Measurements from ENCODE around the gene GAB1. TPM values are rescaled to one million over a fixed set of nuclear protein-coding genes. Genes with fewer than 3 reads are reported as not detected.

GAB1 gene
- total and polyA plus RNA-seq, 2 of the 8 experiments (the other 6 are each of a cell fraction or from before 2014, with no cell fraction given) = 6.8 to 21.3 TPM

- Histone ChIP-seq H2AK5ac (ENCODE audit: low read depth, low read length) (no peak overlapping the region), H3K36me3 (ENCODE audit: control insufficient read depth in 2 of 4, insufficient read depth in 4 of 4, low read length in 3 of 4) (no peaks in the 10 kb centered on the region), H2AFZ (ENCODE audit: low read length) (no peak overlapping the region), H3K4ac (replicated peaks; ENCODE audit: insufficient read length, low read depth, low read length) (no peak overlapping the region), H3K23ac (ENCODE audit: insufficient read length) (no peak overlapping the region), H3K14ac (ENCODE audit: insufficient read length) (no peak overlapping the region), H4K8ac (ENCODE audit: extremely low read depth, insufficient read depth, low read length) (no peak overlapping the region), H4K20me1 (replicated peaks in 1 of 2; ENCODE audit: control insufficient read depth in 1 of 2, insufficient read depth in 2 of 2, low read length in 2 of 2) (no peaks in the 10 kb centered on the region), H2BK15ac (ENCODE audit: low read length) (no peak overlapping the region), H3K4me3 (ENCODE audit: extremely low read depth in 1 of 4, insufficient read depth in 2 of 4, low read depth in 3 of 4, low read length in 4 of 4) (no peak overlapping the region), H3K56ac (replicated peaks; ENCODE audit: insufficient read length, low read depth, low read length) (no peak overlapping the region), H2BK20ac (ENCODE audit: low read length) (no peak overlapping the region), H3K27ac (ENCODE audit: low read depth, low read length) (no peak overlapping the region), H3K79me1 (ENCODE audit: low read depth, low read length) (0 out of 2 replicates have a peak, but pooled peaks cover 4% of the 10 kb centered on the region), H3K27me3 (replicated peaks in 1 of 4; ENCODE audit: control insufficient read depth in 3 of 4, extremely low read depth in 1 of 4, insufficient read depth in 3 of 4, low read length in 3 of 4) (no peaks in the 10 kb centered on the region), H3K79me2 (ENCODE audit: control insufficient read depth in 1 of 2, insufficient read depth in 2 of 2, low read length in 2 of 2) (peaks cover 0 to 46% of the 10 kb centered on the region in 2 experiments; a peak in 2 of 4 replicates), H2BK5ac (ENCODE audit: low read depth, low read length) (no peak overlapping the region), H4K91ac (replicated peaks; ENCODE audit: insufficient read length, low read length) (no peak overlapping the region), H3K18ac (ENCODE audit: extremely low read depth, low read length) (no peak overlapping the region), H3K4me2 (ENCODE audit: insufficient read depth in 1 of 2, low read depth in 2 of 2, low read length in 2 of 2) (no peak overlapping the region), H3K9ac (replicated peaks in 1 of 4; ENCODE audit: extremely low read depth in 1 of 4, low read depth in 3 of 4, low read length in 3 of 4) (no peak overlapping the region), H2BK12ac (ENCODE audit: low read depth, low read length) (no peak overlapping the region), H4K5ac (ENCODE audit: insufficient read length, low read depth, low read length) (no peak overlapping the region), H3K23me2 (ENCODE audit: low read depth, low read length) (no peaks in the 10 kb centered on the region), H3K4me1 (replicated peaks in 1 of 4; ENCODE audit: control insufficient read depth in 3 of 4, insufficient read depth in 4 of 4, low read length in 3 of 4) (peaks cover 0 to 3% (median 0%) of the 10 kb centered on the region in 4 experiments; a peak in 3 of 7 replicates), H3K9me3 (ENCODE audit: insufficient read depth in 2 of 2, low read depth in 1 of 2, low read length in 1 of 2) (no peaks in the 10 kb centered on the region), H2BK120ac (replicated peaks; ENCODE audit: low read depth, low read length) (no peak overlapping the region)
- FAIRE-seq (no peak), DNase-seq (ENCODE audit: low read depth in 1 of 2, low spot score in 2 of 2) (no peak)
- TF ChIP-seq KDM1A (IDR thresholded peaks at IDR 0.05; ENCODE audit: borderline replicate concordance, low read length) (no peak), JUN (IDR thresholded peaks at IDR 0.05; ENCODE audit: low read depth, low read length) (no peak), SIX5 (IDR thresholded peaks at IDR 0.05; ENCODE audit: low read depth, low read length) (no peak), CHD2 (IDR thresholded peaks at IDR 0.05; ENCODE audit: low read length) (no peak)
- ChIA-PET CTCF (ENCODE audit: partially characterized antibody) (interaction anchor here (1.0 to 1.7 kb wide), 2 partner anchors 8 to 24 kb away, joined by 3 to 6 read pairs; partner anchors contain the start of gene GAB1), POLR2A (ENCODE audit: partially characterized antibody) (interaction anchor here (2.7 kb wide), 1 partner anchor 8 kb away, joined by 10 read pairs; the partner anchor contains the start of gene GAB1)
- WGBS, 2 experiments (ENCODE audit: extremely low coverage in 1 of 2, insufficient coverage in 1 of 2, insufficient read length in 1 of 2, insufficient replicate concordance in 2 of 2, low coverage in 1 of 2, low lambda C conversion rate in 2 of 2, missing lambda C conversion rate in 1 of 2) = 60% methylated on average over 1 of the region's 1 CpG; no CpG with 5 or more reads in 1 of the 2 experiments
Observed at GRCh38 chr4:143345356-143345755, 8.7 kb downstream of the GAB1 start.
